K562 (cell line): ENCODE results near the gene WASF2. TPM values are rescaled to one million over a fixed set of nuclear protein-coding genes. Genes with fewer than 3 reads are reported as not detected.

Experiments
- CREM ChIP-seq: IDR thresholded peaks from 2 replicates; pipeline ENCODE4 v1.6.1; 2014; ENCODE audit warnings: antibody characterized with exemption, low read depth
- CUX1 ChIP-seq: fragments of 200-800 bp; sonication (Bioruptor generic); IDR thresholded peaks from 2 replicates; pipeline ENCODE4 v1.6.1; 2016; ENCODE audit warnings: missing genetic modification characterization, missing compliant biosample characterization
- ETV6 ChIP-seq, 3 experiments: fragments of 150-350 bp in 1 of 3; sonication (generic) in 1 of 3; formaldehyde crosslinking in 1 of 3; IDR thresholded peaks; 2 replicates each; pipeline versions ENCODE4 v1.6.1 to v1.8.0; 2014 to 2022; ENCODE audit warnings: borderline replicate concordance in 2 of 3, low read depth in 2 of 3, antibody characterized with exemption in 1 of 3, low read length in 1 of 3, mild to moderate bottlenecking in 1 of 3, missing genetic modification reagents in 1 of 3
- FOXJ2 ChIP-seq: fragments of 200-800 bp; sonication (Bioruptor generic); IDR thresholded peaks from 2 replicates; pipeline ENCODE4 v1.6.1; 2016; ENCODE audit warnings: missing genetic modification characterization, missing compliant biosample characterization
- GMEB1 ChIP-seq: fragments of 250-450 bp; sonication (Bioruptor Pico); IDR thresholded peaks from 2 replicates; pipeline ENCODE4 v1.4.0; 2020; ENCODE audit warnings: mild to moderate bottlenecking
- MAZ ChIP-seq, 2 experiments: fragments of 450-650 bp in 1 of 2; sonication (generic) in 1 of 2; formaldehyde crosslinking; IDR thresholded peaks in 1 of 2; conservative IDR thresholded peaks in 1 of 2; 2 replicates each; pipeline versions ENCODE4 v1.4.0 to v1.5.0; 2020; ENCODE audit warnings: mild to moderate bottlenecking in 1 of 2, missing genetic modification reagents in 1 of 2
- MTA3 ChIP-seq: fragments of 450-650 bp; formaldehyde crosslinking; IDR thresholded peaks from 2 replicates; pipeline ENCODE4 v1.6.1; 2017; ENCODE audit warnings: mild to moderate bottlenecking, borderline replicate concordance
- RBM39 ChIP-seq: fragments of 200-400 bp; formaldehyde crosslinking; optimal IDR thresholded peaks from 2 replicates; pipeline ENCODE3; 2018; ENCODE audit warnings: low read depth, low read length
- SUPT5H ChIP-seq: fragments of 450-650 bp; IDR thresholded peaks from 2 replicates; pipeline ENCODE4 v1.6.1; 2016
- ZBED1 ChIP-seq: IDR thresholded peaks from 2 replicates; pipeline ENCODE4 v1.6.1; 2014
- ZNF124 ChIP-seq: sonication (generic); formaldehyde crosslinking; IDR thresholded peaks from 2 replicates; pipeline ENCODE4 v1.8.1; 2022; ENCODE audit warnings: missing genetic modification reagents
- ZNF592 ChIP-seq: fragments of 450-650 bp; IDR thresholded peaks from 2 replicates; pipeline ENCODE4 v1.6.1; 2017; ENCODE audit warnings: antibody characterized with exemption, mild to moderate bottlenecking
- polyA plus RNA-seq, 8 experiments: library from polyadenylated mRNA; depleted of rRNA in 4 of 8; stranded (reverse) in 5 of 8; unstranded in 3 of 8; fragments of >200 nt; fragmentation: Nextera tagmentation in 2 of 8; fragmentation: Illumina TruSeq in 1 of 8; extraction: Ambion mirVana in 2 of 8; extraction: Trizol in 1 of 8; gene quantifications; 2 replicates each; pipeline versions ENCODE4 v1.2.1 to v1.2.3, GENCODE V29; 2011 to 2014; ENCODE audit warnings: inconsistent platforms in 1 of 8, missing spikeins in 1 of 8
- total RNA-seq, 7 experiments: library from RNA; depleted of rRNA in 6 of 7; stranded (reverse); fragments of >200 nt in 6 of 7; fragmentation: Illumina TruSeq in 2 of 7; extraction: Trizol in 2 of 7; gene quantifications; 2 replicates each; pipeline versions ENCODE4 v1.2.1 to v1.2.3, GENCODE V29; 2011 to 2021; ENCODE audit warnings: low replicate concordance in 1 of 7

WASF2 gene
- total and polyA plus RNA-seq, 9 of the 15 experiments (the other 6 are each of a cell fraction or from before 2014, with no cell fraction given), result 8.2 to 163 (median 31.2) TPM

GRCh38 chr1:27365372-27366112 is 124.4 kb downstream of the WASF2 start (continued):
- TF ChIP-seq ETV6 (IDR thresholded peaks at IDR 0.05; ENCODE audit: borderline replicate concordance in 1 of 2, low read depth in 2 of 2, low read length in 1 of 2) (no peak), ETV6 (CRISPR knock-in tag; IDR thresholded peaks at IDR 0.05; ENCODE audit: borderline replicate concordance) (no peak), ZNF592 (no peak), RBM39 (no peak), CUX1 (CRISPR knock-in tag) (no peak), MTA3 (peak; percentile 49; the same call in 1 of the 2 replicates), SUPT5H (peak; percentile 70), MAZ (CRISPR knock-in tag; conservative IDR thresholded peaks at IDR 0.05 in 1 of 2, IDR thresholded peaks at IDR 0.05 in 1 of 2) (peak; percentile 5 to 49; a peak in 1 of 4 replicates), ZBED1 (0 out of 2 replicates have a peak, but pooled peaks have one; percentile 33), FOXJ2 (tag) (no peak), GMEB1 (CRISPR knock-in tag) (no peak), CREM (peak; percentile 45; the same call in 1 of the 2 replicates), ZNF124 (no peak)
